HepG2 (cell line): Measurements from ENCODE around the gene DSCAML1. TPM values are rescaled to one million over a fixed set of nuclear protein-coding genes. Genes with fewer than 3 reads are reported as not detected.

ENCODE experiments used
- ATAC-seq: fragments of 200-7000 bp; cut with Tn5 transposase; 3 replicates; pipeline ENCODE4 v1.9.1; 2020; ENCODE audit warnings: mild to moderate bottlenecking, moderate library complexity
- BruUV-seq: library from RNA; stranded (reverse); fragments of 400-500 nt; replicated peaks from 2 replicates; lab custom pipeline; 2021; lab: Mats Ljungman, UMichigan
- CTCF ChIA-PET: fragments of 300-600 bp; formaldehyde crosslinking; extraction: SDS; loops from one replicate; lab custom pipeline; 2021; ENCODE audit warnings: low total read pairs, inconsistent platforms, low intra/inter-chr PET ratio; lab: Yijun Ruan, JAX
- POLR2A ChIA-PET: fragments of 350-600 bp; sonication (Branson Sonifier 250); formaldehyde crosslinking; loops from one replicate; lab custom pipeline; 2020; ENCODE audit warnings: antibody characterized with exemption, inconsistent platforms; lab: Yijun Ruan, JAX
- DNase-seq: peaks from one replicate; pipeline ENCODE4 v3.0.0-alpha.2; 2015; ENCODE audit warnings: low spot score
- FAIRE-seq: peaks from 3 replicates; lab custom pipeline; 2011; peaks lifted over from hg19 to GRCh38; lab: Jason Lieb, UNC
- H2AFZ ChIP-seq: one replicate; pipeline ENCODE4 v1.6.1; 2011; ENCODE audit warnings: low read length, inconsistent platforms
- H3K27ac ChIP-seq: fragments of 300-600 bp; 3 replicates; pipeline ENCODE4 v1.8.0; 2011; ENCODE audit warnings: mixed run types, mild to moderate bottlenecking, mixed read lengths, low read length, inconsistent platforms; ENCODE audit not compliant: insufficient read depth; ENCODE audit errors: extremely low read length
- H3K27me3 ChIP-seq, 2 experiments: fragments of 200-600 bp in 1 of 2; 2 replicates in 1 of 2; 3 replicates in 1 of 2; pipeline versions ENCODE4 v1.6.0 to v1.8.0; 2011; ENCODE audit warnings: low read length in 2 of 2, mild to moderate bottlenecking in 2 of 2, moderate library complexity in 2 of 2, inconsistent platforms in 1 of 2; ENCODE audit not compliant: insufficient read depth in 2 of 2, control insufficient read depth in 1 of 2
- H3K36me3 ChIP-seq, 2 experiments: fragments of 200-600 bp in 1 of 2; replicated peaks in 1 of 2; 2 replicates in 1 of 2; 3 replicates in 1 of 2; pipeline versions ENCODE4 v1.5.1 to v1.8.0; 2011; ENCODE audit warnings: low read length in 2 of 2, inconsistent platforms in 1 of 2; ENCODE audit not compliant: insufficient read depth in 2 of 2, control insufficient read depth in 1 of 2
- H3K4me1 ChIP-seq: 2 replicates; pipeline ENCODE4 v1.5.1; 2012; ENCODE audit warnings: low read length, inconsistent platforms; ENCODE audit not compliant: insufficient read depth
- H3K4me2 ChIP-seq: 2 replicates; pipeline ENCODE4 v1.6.0; 2011; ENCODE audit warnings: low read depth, low read length, inconsistent platforms
- H3K4me3 ChIP-seq, 3 experiments: fragments of 200-600 bp in 1 of 3; sonication (generic), shearing (Covaris generic) in 1 of 3; replicated peaks in 1 of 3; 2 replicates each; pipeline ENCODE4 v1.5.1; 2011 to 2016; ENCODE audit warnings: low read length in 3 of 3, inconsistent platforms in 2 of 3, low read depth in 2 of 3, mild to moderate bottlenecking in 2 of 3, control low read depth in 1 of 3, mixed read lengths in 1 of 3; ENCODE audit not compliant: insufficient read depth in 1 of 3
- H3K79me2 ChIP-seq: one replicate; pipeline ENCODE4 v1.6.1; 2011; ENCODE audit warnings: low read length, inconsistent platforms; ENCODE audit not compliant: insufficient read depth
- H3K9ac ChIP-seq: 2 replicates; pipeline ENCODE4 v1.6.0; 2011; ENCODE audit warnings: mild to moderate bottlenecking, low read depth, low read length, inconsistent platforms; ENCODE audit not compliant: insufficient read depth
- H3K9me3 ChIP-seq: 2 replicates; pipeline ENCODE4 v1.5.1; 2012; ENCODE audit warnings: mild to moderate bottlenecking, low read length
- H4K20me1 ChIP-seq: 2 replicates; pipeline ENCODE4 v1.6.0; 2011; ENCODE audit warnings: inconsistent platforms, mild to moderate bottlenecking, low read length, moderate library complexity; ENCODE audit not compliant: insufficient read depth
- CEBPG ChIP-seq: IDR thresholded peaks from 2 replicates; pipeline ENCODE4 v1.6.1; 2016
- HIVEP1 ChIP-seq: sonication (generic); formaldehyde crosslinking; IDR thresholded peaks from 2 replicates; pipeline ENCODE4 v1.4.0; 2020; ENCODE audit warnings: mild to moderate bottlenecking, missing genetic modification reagents
- IKZF5 ChIP-seq: IDR thresholded peaks from 2 replicates; pipeline ENCODE4 v1.6.1; 2018; ENCODE audit warnings: missing genetic modification reagents, mild to moderate bottlenecking, missing compliant biosample characterization
- MEIS1 ChIP-seq: sonication (generic); formaldehyde crosslinking; IDR thresholded peaks from 2 replicates; pipeline ENCODE4 v1.9.0; 2021; ENCODE audit warnings: mild to moderate bottlenecking, missing genetic modification reagents, moderate library complexity, borderline replicate concordance
- MTA3 ChIP-seq: sonication (generic); formaldehyde crosslinking; IDR thresholded peaks from 2 replicates; pipeline ENCODE4 v1.4.0; 2020; ENCODE audit warnings: missing genetic modification reagents
- ZMYM3 ChIP-seq: sonication (generic); formaldehyde crosslinking; IDR thresholded peaks from 2 replicates; pipeline ENCODE4 v1.5.1; 2020; ENCODE audit warnings: mild to moderate bottlenecking, missing genetic modification reagents
- ZNF317 ChIP-seq: sonication (generic); formaldehyde crosslinking; IDR thresholded peaks from 2 replicates; pipeline ENCODE4 v1.5.0; 2020; ENCODE audit warnings: mild to moderate bottlenecking, missing genetic modification reagents
- ZNF430 ChIP-seq: sonication (generic); formaldehyde crosslinking; IDR thresholded peaks from 2 replicates; pipeline ENCODE4 v1.9.0; 2021; ENCODE audit warnings: mild to moderate bottlenecking, missing genetic modification reagents
- ZNF883 ChIP-seq: sonication (generic); formaldehyde crosslinking; IDR thresholded peaks from 2 replicates; pipeline ENCODE4 v1.5.1; 2020; ENCODE audit warnings: mild to moderate bottlenecking, missing genetic modification reagents; ENCODE audit errors: not compliant biosample characterization
- WGBS: methylation state at CpG from one replicate; pipeline ENCODE4 v1.1.6; 2017; ENCODE audit warnings: low lambda C conversion rate; 5-methylcytosine and 5-hydroxymethylcytosine counted together
- in situ Hi-C: cut with HindIII; loops from 2 replicates; pipeline ENCODE4 v1.10.0; 2017; ENCODE audit warnings: low pct_unique_long_range_greater_than_20kb; ENCODE audit not compliant: extremely low pct_ligation_motif_present
- intact Hi-C: fragments of 100-400 bp; cut with micrococcal nuclease; formaldehyde crosslinking; loops from one replicate; pipeline ENCODE4 v1.10.0; 2022; ENCODE audit not compliant: unreplicated experiment
- polyA plus RNA-seq, 8 experiments: library from polyadenylated mRNA; depleted of rRNA in 3 of 8; stranded (reverse) in 7 of 8; unstranded in 1 of 8; fragments of >200 nt; fragmentation: Illumina TruSeq in 4 of 8; extraction: Trizol in 4 of 8; gene quantifications; 2 replicates each; pipeline versions ENCODE4 v1.2.1 to v1.2.3, GENCODE V29; 2011 to 2016; ENCODE audit warnings: low read depth in 4 of 8, missing spikeins in 1 of 8, mixed read lengths in 1 of 8; ENCODE audit not compliant: insufficient read depth in 1 of 8
- total RNA-seq, 5 experiments: library from RNA; depleted of rRNA; stranded (reverse); fragments of >200 nt; fragmentation: Illumina TruSeq; extraction: Trizol; gene quantifications; 2 replicates each; pipeline ENCODE4 v1.2.3, GENCODE V29; 2016; ENCODE audit warnings: low read depth in 1 of 5
- TF ChIP-seq, protein P1 (sequence below): sonication (generic); formaldehyde crosslinking; IDR thresholded peaks from 2 replicates; pipeline ENCODE4 v1.5.1; 2020; ENCODE audit warnings: mild to moderate bottlenecking, missing genetic modification reagents, borderline replicate concordance
- TF ChIP-seq, protein P2 (sequence below): IDR thresholded peaks from 2 replicates; pipeline ENCODE4 v1.6.1; 2016; ENCODE audit warnings: mild to moderate bottlenecking

The DSCAML1 gene
- total and polyA plus RNA-seq, 2 of the 13 experiments (the other 11 are each of a cell fraction or from before 2014, with no cell fraction given) = 0.29 to 0.40 TPM

DNA sequence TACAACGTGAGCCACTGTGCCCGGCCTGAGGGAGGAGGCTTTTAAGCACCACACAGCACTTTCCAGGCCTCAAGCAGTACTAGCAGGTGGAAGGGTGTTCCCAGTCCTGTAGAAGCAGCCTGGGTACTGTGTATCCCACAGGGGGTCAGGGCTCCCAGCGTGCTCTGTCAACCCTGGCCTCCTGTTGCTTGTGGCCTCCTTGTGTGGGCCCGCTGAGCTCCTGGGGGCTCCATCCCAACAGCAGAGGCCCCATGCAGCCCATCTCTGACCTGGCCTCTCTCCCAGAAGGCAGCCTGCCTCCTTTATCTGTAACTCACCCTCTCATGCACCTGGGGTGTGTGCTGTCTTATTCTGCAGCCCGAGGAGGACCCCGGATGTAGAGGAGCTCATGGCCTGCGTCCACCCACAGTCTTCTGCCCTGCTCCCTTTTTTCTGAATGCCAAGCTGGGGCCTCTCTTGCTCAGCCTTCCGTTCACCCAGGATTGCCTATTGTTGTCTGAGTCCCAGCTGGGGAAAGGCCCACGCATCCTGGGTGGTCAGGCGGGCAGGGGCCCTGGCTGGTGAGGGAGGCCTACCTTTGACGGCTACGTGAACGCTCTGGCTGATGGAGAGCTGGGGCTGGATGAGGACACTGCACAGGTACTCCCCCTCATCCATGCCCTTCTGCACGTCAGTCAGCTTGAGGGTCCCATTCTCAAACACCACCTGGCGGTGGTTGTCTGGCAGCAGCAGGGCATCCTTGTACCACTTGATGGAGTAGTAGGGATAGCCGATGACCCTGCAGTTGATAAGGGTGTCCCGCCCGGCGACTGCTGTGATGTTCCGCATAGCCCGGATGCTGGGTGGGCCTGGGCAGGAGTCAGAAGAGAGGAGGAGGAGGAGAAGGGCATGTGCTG, 280.9 kb downstream of the DSCAML1 start:
- BruUV-seq = no TSS peak
- POLR2A ChIA-PET = no interaction called here
- 76% methylated on average over 8 of the region's 21 CpGs for WGBS

More for the DNA sequence above, 280.9 kb downstream of the DSCAML1 start:
- DNase-seq (no peak), ATAC-seq (no peak), FAIRE-seq (no peak)
- intact Hi-C loops = no loop called here
- CTCF ChIA-PET = no interaction called here
- TF ChIP-seq, protein P1, sequence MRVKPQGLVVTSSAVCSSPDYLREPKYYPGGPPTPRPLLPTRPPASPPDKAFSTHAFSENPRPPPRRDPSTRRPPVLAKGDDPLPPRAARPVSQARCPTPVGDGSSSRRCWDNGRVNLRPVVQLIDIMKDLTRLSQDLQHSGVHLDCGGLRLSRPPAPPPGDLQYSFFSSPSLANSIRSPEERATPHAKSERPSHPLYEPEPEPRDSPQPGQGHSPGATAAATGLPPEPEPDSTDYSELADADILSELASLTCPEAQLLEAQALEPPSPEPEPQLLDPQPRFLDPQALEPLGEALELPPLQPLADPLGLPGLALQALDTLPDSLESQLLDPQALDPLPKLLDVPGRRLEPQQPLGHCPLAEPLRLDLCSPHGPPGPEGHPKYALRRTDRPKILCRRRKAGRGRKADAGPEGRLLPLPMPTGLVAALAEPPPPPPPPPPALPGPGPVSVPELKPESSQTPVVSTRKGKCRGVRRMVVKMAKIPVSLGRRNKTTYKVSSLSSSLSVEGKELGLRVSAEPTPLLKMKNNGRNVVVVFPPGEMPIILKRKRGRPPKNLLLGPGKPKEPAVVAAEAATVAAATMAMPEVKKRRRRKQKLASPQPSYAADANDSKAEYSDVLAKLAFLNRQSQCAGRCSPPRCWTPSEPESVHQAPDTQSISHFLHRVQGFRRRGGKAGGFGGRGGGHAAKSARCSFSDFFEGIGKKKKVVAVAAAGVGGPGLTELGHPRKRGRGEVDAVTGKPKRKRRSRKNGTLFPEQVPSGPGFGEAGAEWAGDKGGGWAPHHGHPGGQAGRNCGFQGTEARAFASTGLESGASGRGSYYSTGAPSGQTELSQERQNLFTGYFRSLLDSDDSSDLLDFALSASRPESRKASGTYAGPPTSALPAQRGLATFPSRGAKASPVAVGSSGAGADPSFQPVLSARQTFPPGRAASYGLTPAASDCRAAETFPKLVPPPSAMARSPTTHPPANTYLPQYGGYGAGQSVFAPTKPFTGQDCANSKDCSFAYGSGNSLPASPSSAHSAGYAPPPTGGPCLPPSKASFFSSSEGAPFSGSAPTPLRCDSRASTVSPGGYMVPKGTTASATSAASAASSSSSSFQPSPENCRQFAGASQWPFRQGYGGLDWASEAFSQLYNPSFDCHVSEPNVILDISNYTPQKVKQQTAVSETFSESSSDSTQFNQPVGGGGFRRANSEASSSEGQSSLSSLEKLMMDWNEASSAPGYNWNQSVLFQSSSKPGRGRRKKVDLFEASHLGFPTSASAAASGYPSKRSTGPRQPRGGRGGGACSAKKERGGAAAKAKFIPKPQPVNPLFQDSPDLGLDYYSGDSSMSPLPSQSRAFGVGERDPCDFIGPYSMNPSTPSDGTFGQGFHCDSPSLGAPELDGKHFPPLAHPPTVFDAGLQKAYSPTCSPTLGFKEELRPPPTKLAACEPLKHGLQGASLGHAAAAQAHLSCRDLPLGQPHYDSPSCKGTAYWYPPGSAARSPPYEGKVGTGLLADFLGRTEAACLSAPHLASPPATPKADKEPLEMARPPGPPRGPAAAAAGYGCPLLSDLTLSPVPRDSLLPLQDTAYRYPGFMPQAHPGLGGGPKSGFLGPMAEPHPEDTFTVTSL (CRISPR knock-in tag) = no peak
- TF ChIP-seq MEIS1 (CRISPR knock-in tag) = no peak
- no peak for TF ChIP-seq CEBPG (CRISPR knock-in tag)
- TF ChIP-seq ZMYM3 (CRISPR knock-in tag) = no peak
- no peak for TF ChIP-seq ZNF317 (CRISPR knock-in tag)
- TF ChIP-seq HIVEP1 (CRISPR knock-in tag) = no peak
- TF ChIP-seq MTA3 = no peak
- TF ChIP-seq, protein P2, sequence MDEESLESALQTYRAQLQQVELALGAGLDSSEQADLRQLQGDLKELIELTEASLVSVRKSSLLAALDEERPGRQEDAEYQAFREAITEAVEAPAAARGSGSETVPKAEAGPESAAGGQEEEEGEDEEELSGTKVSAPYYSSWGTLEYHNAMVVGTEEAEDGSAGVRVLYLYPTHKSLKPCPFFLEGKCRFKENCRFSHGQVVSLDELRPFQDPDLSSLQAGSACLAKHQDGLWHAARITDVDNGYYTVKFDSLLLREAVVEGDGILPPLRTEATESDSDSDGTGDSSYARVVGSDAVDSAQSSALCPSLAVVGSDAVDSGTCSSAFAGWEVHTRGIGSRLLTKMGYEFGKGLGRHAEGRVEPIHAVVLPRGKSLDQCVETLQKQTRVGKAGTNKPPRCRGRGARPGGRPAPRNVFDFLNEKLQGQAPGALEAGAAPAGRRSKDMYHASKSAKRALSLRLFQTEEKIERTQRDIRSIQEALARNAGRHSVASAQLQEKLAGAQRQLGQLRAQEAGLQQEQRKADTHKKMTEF (CRISPR knock-in tag) = no peak
- TF ChIP-seq ZNF883 (CRISPR knock-in tag) = no peak
- no peak for TF ChIP-seq IKZF5 (CRISPR knock-in tag)
- TF ChIP-seq ZNF430 (CRISPR knock-in tag) = no peak
- Histone ChIP-seq H3K4me3 (no peak overlapping the region), H3K4me1 (peaks cover 51% of the 10 kb centered on the region), H2AFZ (no peak overlapping the region), H3K27ac (no peak overlapping the region), H3K36me3 (no peaks in the 10 kb centered on the region), H3K9me3 (no peaks in the 10 kb centered on the region), H3K27me3 (no peaks in the 10 kb centered on the region), H4K20me1 (no peaks in the 10 kb centered on the region), H3K79me2 (no peaks in the 10 kb centered on the region), H3K9ac (no peak overlapping the region), H3K4me2 (no peak overlapping the region)
- in situ Hi-C loops = no loop called here
